ENCODE data around the gene NMUR1. TPM values are rescaled to one million over a fixed set of nuclear protein-coding genes. Genes with fewer than 3 reads are reported as not detected.

NMUR1 gene
- total RNA-seq, 1 donor from 2014 or later, result not detected

- no peaks in the 10 kb centered on the region for H3K79me2 ChIP-seq (ENCODE audit: insufficient read depth, low read length)
- DNase-seq (ENCODE audit: low read depth) (no peak), FAIRE-seq (no peak)
- H3K36me3 ChIP-seq (ENCODE audit: insufficient read depth, low read length), result no peaks in the 10 kb centered on the region
- H2AFZ ChIP-seq (ENCODE audit: low read depth, low read length), result no peak overlapping the region
- Mint-ChIP-seq H3K4me1 (ENCODE audit: low read depth, unreplicated experiment) (no peaks in the 10 kb centered on the region), H3K4me3 (ENCODE audit: unreplicated experiment) (no peak overlapping the region), H3K27ac (ENCODE audit: unreplicated experiment) (no peak overlapping the region), H3K9me3 (ENCODE audit: unreplicated experiment) (no peaks in the 10 kb centered on the region), H3K27me3 (ENCODE audit: low read depth, unreplicated experiment) (no peaks in the 10 kb centered on the region), H3K36me3 (ENCODE audit: low read depth, unreplicated experiment) (no peaks in the 10 kb centered on the region)
- H3K4me1 ChIP-seq (ENCODE audit: insufficient read depth, low read length), result no peaks in the 10 kb centered on the region
- H3K27ac ChIP-seq (ENCODE audit: low read depth, low read length), result no peak overlapping the region
- no peaks in the 10 kb centered on the region for H3K9me3 ChIP-seq (ENCODE audit: insufficient read depth, low read depth, low read length)
- no peak overlapping the region for H3K9ac ChIP-seq (ENCODE audit: low read length)
- no peak overlapping the region for H3K4me3 ChIP-seq (ENCODE audit: insufficient read depth, low read depth, low read length)
- no peak for TF ChIP-seq EZH2 (IDR thresholded peaks at IDR 0.05; ENCODE audit: insufficient read depth, low read length)
- TF ChIP-seq, protein P1, sequence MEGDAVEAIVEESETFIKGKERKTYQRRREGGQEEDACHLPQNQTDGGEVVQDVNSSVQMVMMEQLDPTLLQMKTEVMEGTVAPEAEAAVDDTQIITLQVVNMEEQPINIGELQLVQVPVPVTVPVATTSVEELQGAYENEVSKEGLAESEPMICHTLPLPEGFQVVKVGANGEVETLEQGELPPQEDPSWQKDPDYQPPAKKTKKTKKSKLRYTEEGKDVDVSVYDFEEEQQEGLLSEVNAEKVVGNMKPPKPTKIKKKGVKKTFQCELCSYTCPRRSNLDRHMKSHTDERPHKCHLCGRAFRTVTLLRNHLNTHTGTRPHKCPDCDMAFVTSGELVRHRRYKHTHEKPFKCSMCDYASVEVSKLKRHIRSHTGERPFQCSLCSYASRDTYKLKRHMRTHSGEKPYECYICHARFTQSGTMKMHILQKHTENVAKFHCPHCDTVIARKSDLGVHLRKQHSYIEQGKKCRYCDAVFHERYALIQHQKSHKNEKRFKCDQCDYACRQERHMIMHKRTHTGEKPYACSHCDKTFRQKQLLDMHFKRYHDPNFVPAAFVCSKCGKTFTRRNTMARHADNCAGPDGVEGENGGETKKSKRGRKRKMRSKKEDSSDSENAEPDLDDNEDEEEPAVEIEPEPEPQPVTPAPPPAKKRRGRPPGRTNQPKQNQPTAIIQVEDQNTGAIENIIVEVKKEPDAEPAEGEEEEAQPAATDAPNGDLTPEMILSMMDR (IDR thresholded peaks at IDR 0.05; ENCODE audit: insufficient read depth, low read depth, low read length), result no peak
- H4K20me1 ChIP-seq (ENCODE audit: insufficient read depth, low read length), result no peaks in the 10 kb centered on the region
- H3K4me2 ChIP-seq (ENCODE audit: low read length), result no peak overlapping the region
- H3K27me3 ChIP-seq (ENCODE audit: insufficient read depth, low read length), result no peaks in the 10 kb centered on the region
These were observed 26.5 kb downstream of the NMUR1 start for GRCh38 chr2:231503766-231504165.

- H4K20me1 ChIP-seq (ENCODE audit: insufficient read depth, low read length), result no peaks in the 10 kb centered on the region
- H3K9me3 ChIP-seq (ENCODE audit: insufficient read depth, low read depth, low read length), result no peaks in the 10 kb centered on the region
- H3K4me1 ChIP-seq (ENCODE audit: insufficient read depth, low read length), result no peaks in the 10 kb centered on the region
- H2AFZ ChIP-seq (ENCODE audit: low read depth, low read length), result no peak overlapping the region
- no peaks in the 10 kb centered on the region for H3K36me3 Mint-ChIP-seq (ENCODE audit: low read depth, unreplicated experiment)
- FAIRE-seq (no peak), DNase-seq (ENCODE audit: low read depth) (no peak)
- H3K79me2 ChIP-seq (ENCODE audit: insufficient read depth, low read length), result no peaks in the 10 kb centered on the region
- no peak for TF ChIP-seq EZH2 (IDR thresholded peaks at IDR 0.05; ENCODE audit: insufficient read depth, low read length)
- TF ChIP-seq, protein P1 (IDR thresholded peaks at IDR 0.05; ENCODE audit: insufficient read depth, low read depth, low read length), result no peak
- H3K27me3 Mint-ChIP-seq (ENCODE audit: low read depth, unreplicated experiment), result no peaks in the 10 kb centered on the region
- no peaks in the 10 kb centered on the region for H3K4me1 Mint-ChIP-seq (ENCODE audit: low read depth, unreplicated experiment)
- no peaks in the 10 kb centered on the region for H3K9me3 Mint-ChIP-seq (ENCODE audit: unreplicated experiment)
- H3K27ac ChIP-seq (ENCODE audit: low read depth, low read length), result no peak overlapping the region
- H3K27ac Mint-ChIP-seq (ENCODE audit: unreplicated experiment), result no peak overlapping the region
- no peak overlapping the region for H3K9ac ChIP-seq (ENCODE audit: low read length)
- H3K27me3 ChIP-seq (ENCODE audit: insufficient read depth, low read length), result no peaks in the 10 kb centered on the region
- no peak overlapping the region for H3K4me3 ChIP-seq (ENCODE audit: insufficient read depth, low read depth, low read length)
- H3K36me3 ChIP-seq (ENCODE audit: insufficient read depth, low read length), result no peaks in the 10 kb centered on the region
- H3K4me2 ChIP-seq (ENCODE audit: low read length), result no peak overlapping the region
- no peak overlapping the region for H3K4me3 Mint-ChIP-seq (ENCODE audit: unreplicated experiment)
These were observed 27.6 kb downstream of the NMUR1 start for GRCh38 chr2:231502596-231502995.

GRCh38 chr2:231497651-231498050 is 32.6 kb downstream of the NMUR1 start:
- H3K4me3 ChIP-seq (ENCODE audit: insufficient read depth, low read depth, low read length), result no peak overlapping the region
- Mint-ChIP-seq H3K36me3 (ENCODE audit: low read depth, unreplicated experiment) (no peaks in the 10 kb centered on the region), H3K4me1 (ENCODE audit: low read depth, unreplicated experiment) (no peaks in the 10 kb centered on the region), H3K4me3 (ENCODE audit: unreplicated experiment) (no peak overlapping the region), H3K27me3 (ENCODE audit: low read depth, unreplicated experiment) (peaks cover 4% of the 10 kb centered on the region), H3K27ac (ENCODE audit: unreplicated experiment) (no peak overlapping the region), H3K9me3 (ENCODE audit: unreplicated experiment) (no peaks in the 10 kb centered on the region)
- FAIRE-seq (no peak), DNase-seq (ENCODE audit: low read depth) (no peak)
- no peaks in the 10 kb centered on the region for H3K36me3 ChIP-seq (ENCODE audit: insufficient read depth, low read length)
- H3K9me3 ChIP-seq (ENCODE audit: insufficient read depth, low read depth, low read length), result no peaks in the 10 kb centered on the region
- H2AFZ ChIP-seq (ENCODE audit: low read depth, low read length), result no peak overlapping the region
- H3K27me3 ChIP-seq (ENCODE audit: insufficient read depth, low read length), result no peaks in the 10 kb centered on the region
- no peak overlapping the region for H3K27ac ChIP-seq (ENCODE audit: low read depth, low read length)
- no peak overlapping the region for H3K4me2 ChIP-seq (ENCODE audit: low read length)
- H3K4me1 ChIP-seq (ENCODE audit: insufficient read depth, low read length), result no peaks in the 10 kb centered on the region
- no peaks in the 10 kb centered on the region for H3K79me2 ChIP-seq (ENCODE audit: insufficient read depth, low read length)
- TF ChIP-seq, protein P1 (IDR thresholded peaks at IDR 0.05; ENCODE audit: insufficient read depth, low read depth, low read length), result no peak
- no peak for TF ChIP-seq EZH2 (IDR thresholded peaks at IDR 0.05; ENCODE audit: insufficient read depth, low read length)
- H3K9ac ChIP-seq (ENCODE audit: low read length), result no peak overlapping the region
- H4K20me1 ChIP-seq (ENCODE audit: insufficient read depth, low read length), result no peaks in the 10 kb centered on the region
